D721Med (cell line): ENCODE measurements around the gene ARHGEF12.

Experiments
- DNase-seq: peaks from one replicate; pipeline ENCODE4 v3.0.0; 2011; ENCODE audit warnings: low spot score; ENCODE audit not compliant: insufficient read length
- FAIRE-seq: peaks from 2 replicates; lab custom pipeline; 2011; peaks lifted over from hg19 to GRCh38; lab: Jason Lieb, UNC
- CTCF ChIP-seq: IDR thresholded peaks from 2 replicates; pipeline ENCODE4 v1.5.1; 2012; ENCODE audit warnings: mild to moderate bottlenecking, control low read depth; ENCODE audit not compliant: insufficient read depth; ENCODE audit errors: missing control alignments

Gene ARHGEF12

GRCh38 chr11:120317689-120318480 is 18.3 kb upstream of the ARHGEF12 start:
- DNase-seq (no peak), FAIRE-seq (no peak)
- TF ChIP-seq CTCF, result no peak

- DNase-seq, result no peak
- no peak for TF ChIP-seq CTCF
- FAIRE-seq, result no peak
Observed at GRCh38 chr11:120318906-120319305, 17.3 kb upstream of the ARHGEF12 start.

- TF ChIP-seq CTCF, result peak; percentile 19
- DNase-seq (no peak), FAIRE-seq (no peak)
Observed at GRCh38 chr11:120324932-120325810, 11.0 kb upstream of the ARHGEF12 start, which contains the start of gene TLCD5. TLCD5 (plus strand) TSS chr11:120325299; CDS start chr11:120327442, 2,143 bp downstream.

- FAIRE-seq (no peak), DNase-seq (no peak)
- no peak for TF ChIP-seq CTCF
Observed at GRCh38 chr11:120326228-120326627, 10.0 kb upstream of the ARHGEF12 start.

GRCh38 chr11:120326845-120327281 is 9.3 kb upstream of the ARHGEF12 start:
- FAIRE-seq, result no peak
- TF ChIP-seq CTCF, result no peak
- no peak for DNase-seq

- no peak for FAIRE-seq
- no peak for TF ChIP-seq CTCF
- DNase-seq, result no peak
Observed at GRCh38 chr11:120327311-120327710, 8.9 kb upstream of the ARHGEF12 start.

- no peak for TF ChIP-seq CTCF
- DNase-seq (no peak), FAIRE-seq (no peak)
Observed at GRCh38 chr11:120329556-120329955, 6.7 kb upstream of the ARHGEF12 start.
